ENCODE results near the gene ZNF865.

ZNF865 gene

DNA sequence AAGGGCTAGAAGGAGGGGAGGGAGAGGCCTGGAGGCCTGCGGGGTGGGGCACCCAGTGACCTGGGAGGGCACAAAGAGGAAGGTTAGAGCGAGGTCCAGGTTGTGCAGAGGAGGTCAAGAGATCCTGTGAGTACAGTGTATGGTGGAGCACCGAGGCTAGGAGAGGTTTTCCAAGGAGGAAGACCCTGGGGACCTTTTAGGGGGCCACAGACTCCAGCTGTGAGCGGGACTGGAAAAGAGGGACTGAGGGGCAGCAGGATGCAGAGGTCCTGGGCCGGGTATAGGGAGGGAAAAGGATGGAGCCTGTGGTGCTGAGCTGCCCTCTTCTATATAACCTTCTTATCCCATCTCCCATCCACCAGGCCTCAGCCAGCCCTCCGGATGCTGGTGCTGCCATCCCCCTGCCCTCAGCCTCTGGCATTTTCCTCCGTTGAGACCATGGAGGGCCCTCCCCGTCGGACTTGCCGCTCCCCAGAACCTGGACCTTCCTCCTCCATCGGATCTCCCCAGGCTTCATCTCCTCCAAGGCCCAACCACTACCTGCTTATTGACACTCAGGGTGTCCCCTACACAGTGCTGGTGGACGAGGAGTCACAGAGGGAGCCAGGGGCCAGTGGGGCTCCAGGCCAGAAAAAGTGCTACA lies 38.9 kb downstream of the ZNF865 start:
- TF ChIP-seq ESRRG (CRISPR knock-in tag; IDR thresholded peaks at IDR 0.05) (no peak), PPARA (CRISPR knock-in tag; IDR thresholded peaks at IDR 0.05; ENCODE audit: borderline replicate concordance) (no peak), ZFP30 (CRISPR knock-in tag; IDR thresholded peaks at IDR 0.05) (no peak), ZC3H10 (CRISPR knock-in tag; IDR thresholded peaks at IDR 0.05) (no peak), TOX (CRISPR knock-in tag; IDR thresholded peaks at IDR 0.05; ENCODE audit: borderline replicate concordance) (no peak), POU6F1 (CRISPR knock-in tag; IDR thresholded peaks at IDR 0.05; ENCODE audit: borderline replicate concordance, low read depth) (no peak), ISL1 (CRISPR knock-in tag; IDR thresholded peaks at IDR 0.05) (no peak), SNAI2 (CRISPR knock-in tag; IDR thresholded peaks at IDR 0.05) (no peak), ZNF565 (CRISPR knock-in tag; conservative IDR thresholded peaks at IDR 0.05; ENCODE audit: low read depth) (no peak), TCF4 (CRISPR knock-in tag; IDR thresholded peaks at IDR 0.05; ENCODE audit: borderline replicate concordance) (no peak), ZFP3 (CRISPR knock-in tag; IDR thresholded peaks at IDR 0.05) (no peak), ZNF70 (CRISPR knock-in tag; IDR thresholded peaks at IDR 0.05) (no peak), RARB (CRISPR knock-in tag; IDR thresholded peaks at IDR 0.05) (no peak), CSDC2 (CRISPR knock-in tag; IDR thresholded peaks at IDR 0.05) (no peak), ZNF8 (CRISPR knock-in tag; IDR thresholded peaks at IDR 0.05) (no peak), GLIS3 (CRISPR knock-in tag; IDR thresholded peaks at IDR 0.05) (no peak)
- TF ChIP-seq, protein P1, sequence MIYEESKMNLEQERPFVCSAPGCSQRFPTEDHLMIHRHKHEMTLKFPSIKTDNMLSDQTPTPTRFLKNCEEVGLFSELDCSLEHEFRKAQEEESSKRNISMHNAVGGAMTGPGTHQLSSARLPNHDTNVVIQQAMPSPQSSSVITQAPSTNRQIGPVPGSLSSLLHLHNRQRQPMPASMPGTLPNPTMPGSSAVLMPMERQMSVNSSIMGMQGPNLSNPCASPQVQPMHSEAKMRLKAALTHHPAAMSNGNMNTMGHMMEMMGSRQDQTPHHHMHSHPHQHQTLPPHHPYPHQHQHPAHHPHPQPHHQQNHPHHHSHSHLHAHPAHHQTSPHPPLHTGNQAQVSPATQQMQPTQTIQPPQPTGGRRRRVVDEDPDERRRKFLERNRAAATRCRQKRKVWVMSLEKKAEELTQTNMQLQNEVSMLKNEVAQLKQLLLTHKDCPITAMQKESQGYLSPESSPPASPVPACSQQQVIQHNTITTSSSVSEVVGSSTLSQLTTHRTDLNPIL (CRISPR knock-in tag; IDR thresholded peaks at IDR 0.05; ENCODE audit: low read depth), result no peak
- TF ChIP-seq, protein P2, sequence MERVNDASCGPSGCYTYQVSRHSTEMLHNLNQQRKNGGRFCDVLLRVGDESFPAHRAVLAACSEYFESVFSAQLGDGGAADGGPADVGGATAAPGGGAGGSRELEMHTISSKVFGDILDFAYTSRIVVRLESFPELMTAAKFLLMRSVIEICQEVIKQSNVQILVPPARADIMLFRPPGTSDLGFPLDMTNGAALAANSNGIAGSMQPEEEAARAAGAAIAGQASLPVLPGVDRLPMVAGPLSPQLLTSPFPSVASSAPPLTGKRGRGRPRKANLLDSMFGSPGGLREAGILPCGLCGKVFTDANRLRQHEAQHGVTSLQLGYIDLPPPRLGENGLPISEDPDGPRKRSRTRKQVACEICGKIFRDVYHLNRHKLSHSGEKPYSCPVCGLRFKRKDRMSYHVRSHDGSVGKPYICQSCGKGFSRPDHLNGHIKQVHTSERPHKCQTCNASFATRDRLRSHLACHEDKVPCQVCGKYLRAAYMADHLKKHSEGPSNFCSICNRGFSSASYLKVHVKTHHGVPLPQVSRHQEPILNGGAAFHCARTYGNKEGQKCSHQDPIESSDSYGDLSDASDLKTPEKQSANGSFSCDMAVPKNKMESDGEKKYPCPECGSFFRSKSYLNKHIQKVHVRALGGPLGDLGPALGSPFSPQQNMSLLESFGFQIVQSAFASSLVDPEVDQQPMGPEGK (CRISPR knock-in tag; IDR thresholded peaks at IDR 0.05; ENCODE audit: borderline replicate concordance), result no peak
- TF ChIP-seq, protein P3, sequence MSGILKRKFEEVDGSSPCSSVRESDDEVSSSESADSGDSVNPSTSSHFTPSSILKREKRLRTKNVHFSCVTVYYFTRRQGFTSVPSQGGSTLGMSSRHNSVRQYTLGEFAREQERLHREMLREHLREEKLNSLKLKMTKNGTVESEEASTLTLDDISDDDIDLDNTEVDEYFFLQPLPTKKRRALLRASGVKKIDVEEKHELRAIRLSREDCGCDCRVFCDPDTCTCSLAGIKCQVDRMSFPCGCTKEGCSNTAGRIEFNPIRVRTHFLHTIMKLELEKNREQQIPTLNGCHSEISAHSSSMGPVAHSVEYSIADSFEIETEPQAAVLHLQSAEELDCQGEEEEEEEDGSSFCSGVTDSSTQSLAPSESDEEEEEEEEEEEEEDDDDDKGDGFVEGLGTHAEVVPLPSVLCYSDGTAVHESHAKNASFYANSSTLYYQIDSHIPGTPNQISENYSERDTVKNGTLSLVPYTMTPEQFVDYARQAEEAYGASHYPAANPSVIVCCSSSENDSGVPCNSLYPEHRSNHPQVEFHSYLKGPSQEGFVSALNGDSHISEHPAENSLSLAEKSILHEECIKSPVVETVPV (CRISPR knock-in tag; IDR thresholded peaks at IDR 0.05), result no peak
- no peak for ATAC-seq

- ATAC-seq, result no peak
- TF ChIP-seq TOX (CRISPR knock-in tag; IDR thresholded peaks at IDR 0.05; ENCODE audit: borderline replicate concordance), result no peak
- TF ChIP-seq ZNF565 (CRISPR knock-in tag; conservative IDR thresholded peaks at IDR 0.05; ENCODE audit: low read depth), result no peak
- no peak for TF ChIP-seq ZNF8 (CRISPR knock-in tag; IDR thresholded peaks at IDR 0.05)
- TF ChIP-seq ZC3H10 (CRISPR knock-in tag; IDR thresholded peaks at IDR 0.05), result no peak
- no peak for TF ChIP-seq ZNF70 (CRISPR knock-in tag; IDR thresholded peaks at IDR 0.05)
- TF ChIP-seq TSHZ2 (CRISPR knock-in tag; IDR thresholded peaks at IDR 0.05), result no peak
- TF ChIP-seq CSDC2 (CRISPR knock-in tag; IDR thresholded peaks at IDR 0.05), result no peak
- TF ChIP-seq BACH2 (CRISPR knock-in tag; IDR thresholded peaks at IDR 0.05; ENCODE audit: borderline replicate concordance), result no peak
- TF ChIP-seq, protein P1 (CRISPR knock-in tag; IDR thresholded peaks at IDR 0.05; ENCODE audit: low read depth), result no peak
- no peak for TF ChIP-seq PPARA (CRISPR knock-in tag; IDR thresholded peaks at IDR 0.05; ENCODE audit: borderline replicate concordance)
- TF ChIP-seq GLIS3 (CRISPR knock-in tag; IDR thresholded peaks at IDR 0.05), result no peak
Measured at GRCh38 chr19:55644842-55645511, 39.5 kb downstream of the ZNF865 start.
